Keratinocyte (primary cell): ENCODE results near the gene MEGF11. TPM values are rescaled to one million over a fixed set of nuclear protein-coding genes. Genes with fewer than 3 reads are reported as not detected.

Source experiments
- DNase-seq: peaks from one replicate; pipeline ENCODE4 v3.0.0-alpha.2; 2011; ENCODE audit warnings: low read depth, missing footprints, low spot score
- FAIRE-seq: peaks from 2 replicates; lab custom pipeline; 2011; peaks lifted over from hg19 to GRCh38; lab: Jason Lieb, UNC
- H2AFZ ChIP-seq: 2 replicates; pipeline ENCODE4 v1.6.0; 2012; ENCODE audit warnings: low read length, control low read depth, inconsistent platforms; ENCODE audit not compliant: control insufficient read depth
- H3K27ac ChIP-seq: 2 replicates; pipeline ENCODE4 v1.5.1; 2011; ENCODE audit warnings: low read length; ENCODE audit not compliant: control insufficient read depth, insufficient read depth
- H3K27me3 ChIP-seq: 3 replicates; pipeline ENCODE4 v1.6.0; 2011; ENCODE audit warnings: low read length; ENCODE audit not compliant: control insufficient read depth, insufficient read depth; ENCODE audit errors: extremely low read depth
- H3K36me3 ChIP-seq, 2 experiments: 2 replicates in 1 of 2; 3 replicates in 1 of 2; pipeline ENCODE4 v1.5.1; 2011; ENCODE audit warnings: low read length in 2 of 2, mild to moderate bottlenecking in 1 of 2; ENCODE audit not compliant: control insufficient read depth in 2 of 2, insufficient read depth in 2 of 2; ENCODE audit errors: extremely low read depth in 1 of 2
- H3K4me1 ChIP-seq: 3 replicates; pipeline ENCODE4 v1.5.1; 2011; ENCODE audit warnings: low read length; ENCODE audit not compliant: control insufficient read depth, insufficient read depth; ENCODE audit errors: extremely low read depth
- H3K4me2 ChIP-seq: 3 replicates; pipeline ENCODE4 v1.6.0; 2011; ENCODE audit warnings: low read depth, low read length; ENCODE audit not compliant: control insufficient read depth, insufficient read depth; ENCODE audit errors: extremely low read depth
- H3K4me3 ChIP-seq, 3 experiments: fragments of 200-600 bp in 1 of 3; sonication (generic) in 1 of 3; 2 replicates in 2 of 3; 3 replicates in 1 of 3; pipeline ENCODE4 v1.5.1; 2011 to 2016; ENCODE audit warnings: low read length in 3 of 3, mild to moderate bottlenecking in 3 of 3, control low read depth in 2 of 3, inconsistent platforms in 1 of 3, low read depth in 1 of 3, mixed read lengths in 1 of 3, mixed run types in 1 of 3, moderate library complexity in 1 of 3; ENCODE audit not compliant: control insufficient read depth in 2 of 3, insufficient read depth in 2 of 3; ENCODE audit errors: extremely low read depth in 1 of 3
- H3K79me2 ChIP-seq: 2 replicates; pipeline ENCODE4 v1.6.0; 2012; ENCODE audit warnings: low read length; ENCODE audit not compliant: control insufficient read depth, insufficient read depth
- H3K9ac ChIP-seq: 3 replicates; pipeline ENCODE4 v1.6.0; 2011; ENCODE audit warnings: low read length; ENCODE audit not compliant: control insufficient read depth, insufficient read depth; ENCODE audit errors: extremely low read depth
- H3K9me1 ChIP-seq: 3 replicates; pipeline ENCODE4 v1.6.0; 2011; ENCODE audit warnings: low read length; ENCODE audit not compliant: control insufficient read depth, insufficient read depth; ENCODE audit errors: extremely low read depth
- H3K9me3 ChIP-seq: 2 replicates; pipeline ENCODE4 v1.5.1; 2012; ENCODE audit warnings: low read depth, low read length; ENCODE audit not compliant: control insufficient read depth
- H4K20me1 ChIP-seq: 3 replicates; pipeline ENCODE4 v1.6.0; 2011; ENCODE audit warnings: low read length; ENCODE audit not compliant: control insufficient read depth, insufficient read depth; ENCODE audit errors: extremely low read depth
- EZH2 ChIP-seq: IDR thresholded peaks from one replicate; pipeline ENCODE4 v1.6.1; 2012; ENCODE audit warnings: inconsistent platforms, mild to moderate bottlenecking, low read length, moderate library complexity
- dilution Hi-C: fragments of 300-500 bp; cut with MboI; formaldehyde crosslinking; loops from one replicate; pipeline ENCODE4 v1.7.0; 2020; ENCODE audit warnings: low sequenced_read_pairs; ENCODE audit not compliant: extremely low pct_ligation_motif_present
- polyA plus RNA-seq, 5 experiments: library from polyadenylated mRNA; depleted of rRNA in 3 of 5; stranded (reverse) in 3 of 5; stranded (forward) in 1 of 5; unstranded in 1 of 5; fragments of >200 nt; gene quantifications; 1 replicate in 1 of 5; 2 replicates in 3 of 5; 3 replicates in 1 of 5; pipeline versions ENCODE4 v1.2.1 to v1.2.3, GENCODE V29; 2011 to 2012; ENCODE audit warnings: missing spikeins in 2 of 5, low read depth in 1 of 5, low replicate concordance in 1 of 5
- TF ChIP-seq, protein P1 (sequence below), 3 experiments: IDR thresholded peaks in 1 of 3; conservative IDR thresholded peaks in 1 of 3; optimal IDR thresholded peaks in 1 of 3; 2 replicates in 2 of 3; 3 replicates in 1 of 3; pipeline versions ENCODE3 to v1.5.1; 2011; ENCODE audit warnings: low read length in 3 of 3, mild to moderate bottlenecking in 3 of 3, moderate library complexity in 2 of 3, control low read depth in 1 of 3, inconsistent platforms in 1 of 3; ENCODE audit not compliant: insufficient read depth in 2 of 3; ENCODE audit errors: extremely low read depth in 1 of 3

Gene MEGF11
- polyA plus RNA-seq, 1 donor (not counting 4 experiments of a cell fraction or from before 2014, with no cell fraction given) = not detected

DNA sequence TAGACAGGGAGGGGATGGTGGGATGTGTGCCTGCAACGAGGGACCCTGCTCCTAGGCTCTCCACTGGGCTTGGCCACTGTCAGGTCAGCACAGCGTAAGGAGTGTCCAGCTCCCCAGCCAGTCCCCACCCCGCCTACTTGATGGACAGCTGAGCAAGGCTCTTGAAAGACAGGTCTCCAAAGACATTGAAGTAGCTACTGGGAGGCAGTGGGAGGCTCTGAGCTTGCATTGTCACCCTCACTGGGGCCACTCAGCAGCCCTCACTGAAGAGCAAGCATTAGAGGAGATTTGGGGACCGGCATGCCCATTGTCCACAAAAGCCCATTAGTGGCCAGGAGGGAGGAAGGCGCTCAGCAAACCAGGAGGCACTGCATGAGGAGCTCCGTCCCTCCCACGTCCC, 146.5 kb downstream of the MEGF11 start:
- no peak for FAIRE-seq

DNA sequence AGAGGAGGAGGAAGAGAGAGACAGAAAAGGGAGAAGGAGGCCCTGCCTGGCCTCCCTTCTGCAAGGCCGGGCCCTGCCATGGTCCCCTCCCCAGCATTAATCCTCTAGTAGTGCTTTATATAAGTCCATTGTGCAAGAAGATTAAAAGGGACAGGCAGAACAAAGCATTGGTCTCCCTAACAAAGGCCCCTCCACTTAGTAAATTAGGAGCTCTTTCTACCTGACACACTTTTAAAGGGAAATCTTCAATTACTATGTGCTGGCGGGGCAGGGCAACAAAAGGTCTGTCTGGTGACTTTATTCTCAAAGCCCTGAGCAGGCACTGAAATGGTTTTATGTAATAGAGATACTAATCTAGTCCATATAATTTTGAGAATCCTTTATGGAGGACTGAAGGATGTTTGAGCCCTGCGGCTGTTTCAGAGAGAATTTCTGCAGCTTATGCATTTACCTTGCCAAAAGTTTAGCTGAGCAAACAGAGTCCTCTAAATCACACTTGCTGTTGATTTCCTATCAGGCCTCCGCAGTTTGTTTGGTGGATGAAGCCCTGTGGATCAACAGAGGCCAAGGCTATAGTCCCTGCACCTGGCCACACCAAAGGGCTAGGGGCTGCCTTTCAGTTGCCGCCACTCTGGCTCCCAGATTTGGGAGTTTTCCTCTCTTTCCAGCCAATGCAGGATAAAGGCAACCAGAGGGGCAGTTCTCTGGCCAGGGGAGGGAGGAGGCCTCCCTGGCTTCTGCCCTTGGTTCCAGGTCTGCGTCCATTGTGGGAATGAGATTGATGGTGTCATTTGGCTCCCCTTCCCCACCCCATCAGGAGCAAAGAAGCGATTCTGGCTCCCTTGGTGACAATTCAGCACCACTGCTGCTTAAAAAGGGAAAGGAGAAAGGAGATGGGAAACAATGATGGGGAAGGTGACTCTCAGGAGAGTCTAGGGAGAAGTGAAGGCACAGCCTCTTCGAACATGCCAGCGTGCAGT, 148.0 kb downstream of the MEGF11 start:
- Histone ChIP-seq H4K20me1 (no peaks in the 10 kb centered on the region), H3K79me2 (no peaks in the 10 kb centered on the region), H3K27ac (no peak overlapping the region), H3K4me3 (no peak overlapping the region), H2AFZ (no peak overlapping the region), H3K9me3 (no peaks in the 10 kb centered on the region), H3K4me1 (no peaks in the 10 kb centered on the region), H3K9me1 (no peaks in the 10 kb centered on the region), H3K36me3 (no peaks in the 10 kb centered on the region), H3K9ac (no peak overlapping the region), H3K4me2 (no peak overlapping the region), H3K27me3 (peaks cover 40% of the 10 kb centered on the region)
- no peak for FAIRE-seq
- no peak for TF ChIP-seq EZH2
- TF ChIP-seq, protein P1, sequence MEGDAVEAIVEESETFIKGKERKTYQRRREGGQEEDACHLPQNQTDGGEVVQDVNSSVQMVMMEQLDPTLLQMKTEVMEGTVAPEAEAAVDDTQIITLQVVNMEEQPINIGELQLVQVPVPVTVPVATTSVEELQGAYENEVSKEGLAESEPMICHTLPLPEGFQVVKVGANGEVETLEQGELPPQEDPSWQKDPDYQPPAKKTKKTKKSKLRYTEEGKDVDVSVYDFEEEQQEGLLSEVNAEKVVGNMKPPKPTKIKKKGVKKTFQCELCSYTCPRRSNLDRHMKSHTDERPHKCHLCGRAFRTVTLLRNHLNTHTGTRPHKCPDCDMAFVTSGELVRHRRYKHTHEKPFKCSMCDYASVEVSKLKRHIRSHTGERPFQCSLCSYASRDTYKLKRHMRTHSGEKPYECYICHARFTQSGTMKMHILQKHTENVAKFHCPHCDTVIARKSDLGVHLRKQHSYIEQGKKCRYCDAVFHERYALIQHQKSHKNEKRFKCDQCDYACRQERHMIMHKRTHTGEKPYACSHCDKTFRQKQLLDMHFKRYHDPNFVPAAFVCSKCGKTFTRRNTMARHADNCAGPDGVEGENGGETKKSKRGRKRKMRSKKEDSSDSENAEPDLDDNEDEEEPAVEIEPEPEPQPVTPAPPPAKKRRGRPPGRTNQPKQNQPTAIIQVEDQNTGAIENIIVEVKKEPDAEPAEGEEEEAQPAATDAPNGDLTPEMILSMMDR (optimal IDR thresholded peaks at IDR 0.05 in 1 of 3, IDR thresholded peaks at IDR 0.05 in 1 of 3, conservative IDR thresholded peaks at IDR 0.05 in 1 of 3; ENCODE audit: extremely low read depth in 1 of 3, insufficient read depth in 2 of 3, low read length in 3 of 3) = no peak
- DNase-seq = no peak
- dilution Hi-C loops = no loop called here

More for the DNA sequence above, 146.5 kb downstream of the MEGF11 start:
- Histone ChIP-seq H3K9me3 (no peaks in the 10 kb centered on the region), H3K9ac (no peak overlapping the region), H2AFZ (no peak overlapping the region), H3K79me2 (no peaks in the 10 kb centered on the region), H3K4me1 (no peaks in the 10 kb centered on the region), H3K27ac (no peak overlapping the region), H4K20me1 (no peaks in the 10 kb centered on the region), H3K27me3 (peaks cover 48% of the 10 kb centered on the region), H3K9me1 (no peaks in the 10 kb centered on the region), H3K4me3 (no peak overlapping the region), H3K4me2 (no peak overlapping the region), H3K36me3 (no peaks in the 10 kb centered on the region)
- DNase-seq = no peak
- no peak for TF ChIP-seq EZH2
- TF ChIP-seq, protein P1 (optimal IDR thresholded peaks at IDR 0.05 in 1 of 3, IDR thresholded peaks at IDR 0.05 in 1 of 3, conservative IDR thresholded peaks at IDR 0.05 in 1 of 3; ENCODE audit: extremely low read depth in 1 of 3, insufficient read depth in 2 of 3, low read length in 3 of 3) = no peak
- dilution Hi-C loops = no loop called here
